Nephron progenitor cell (in vitro differentiated cells): ENCODE measurements around the gene SSH2.

Experiments used
- DNase-seq: peaks from one replicate; pipeline ENCODE4 v3.0.0; 2021
- H3K27ac Mint-ChIP-seq: 2 replicates; pipeline ENCODE4 v1.8.0; 2021; ENCODE audit warnings: mild to moderate bottlenecking, moderate library complexity, mixed read lengths
- H3K27me3 Mint-ChIP-seq: 2 replicates; pipeline ENCODE4 v1.8.0; 2021; ENCODE audit warnings: mild to moderate bottlenecking, low read depth, mixed read lengths; ENCODE audit not compliant: poor library complexity
- H3K36me3 Mint-ChIP-seq: 2 replicates; pipeline ENCODE4 v1.8.0; 2021; ENCODE audit warnings: low read depth, mixed read lengths
- H3K4me1 Mint-ChIP-seq: 2 replicates; pipeline ENCODE4 v1.8.0; 2021; ENCODE audit warnings: mixed read lengths
- H3K4me3 Mint-ChIP-seq: 2 replicates; pipeline ENCODE4 v1.8.0; 2021; ENCODE audit warnings: mild to moderate bottlenecking, moderate library complexity, mixed read lengths
- H3K9me3 Mint-ChIP-seq: 2 replicates; pipeline ENCODE4 v1.8.0; 2021; ENCODE audit warnings: mild to moderate bottlenecking, moderate library complexity, mixed read lengths
- TF ChIP-seq, protein P1 (sequence below): fragments of 200-600 bp; sonication (generic); IDR thresholded peaks from 2 replicates; pipeline ENCODE4 v1.5.0; 2021; ENCODE audit warnings: antibody characterized with exemption

Gene SSH2

DNA sequence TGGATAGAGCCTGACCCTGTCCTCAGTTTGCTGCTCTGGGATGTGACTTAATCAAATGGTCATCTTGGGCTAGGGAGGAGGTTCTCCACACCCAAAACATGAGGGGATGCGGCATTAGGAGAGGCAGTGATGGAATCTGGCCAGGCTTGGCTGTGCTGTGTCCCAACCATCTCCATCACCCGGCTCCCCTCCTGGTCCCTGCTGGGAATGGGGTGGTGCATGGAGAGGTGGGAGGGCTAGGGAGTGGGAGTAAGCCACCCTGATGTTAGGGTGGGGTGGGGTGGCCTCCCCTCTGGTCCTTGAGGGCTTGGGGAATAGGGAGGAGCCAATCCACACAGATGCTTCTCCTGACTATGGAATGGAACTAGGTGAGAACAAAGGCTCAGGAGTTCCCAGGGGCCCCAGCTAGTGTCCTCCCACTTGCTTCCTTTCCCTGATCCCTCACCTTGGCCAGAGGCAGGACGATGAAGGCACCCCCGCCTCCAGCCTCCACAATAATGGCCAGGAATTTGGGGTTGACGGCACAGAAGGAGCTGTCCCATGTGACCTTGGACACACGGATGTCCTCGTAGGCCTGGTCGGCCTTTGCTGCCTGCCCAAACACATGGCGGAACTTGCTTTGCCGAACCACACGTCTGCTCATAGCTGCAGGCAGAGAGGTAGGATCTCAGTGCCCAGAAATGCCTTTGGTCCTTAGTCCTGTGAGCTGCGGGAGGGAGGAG is 309.1 kb downstream of the SSH2 start:
- Mint-ChIP-seq H3K36me3 (no peaks in the 10 kb centered on the region), H3K9me3 (no peaks in the 10 kb centered on the region), H3K27me3 (peaks cover 93% of the 10 kb centered on the region), H3K4me3 (peak overlapping the region; percentile 81), H3K27ac (no peak overlapping the region), H3K4me1 (peaks cover 61% of the 10 kb centered on the region)
- DNase-seq = no peak
- TF ChIP-seq, protein P1, sequence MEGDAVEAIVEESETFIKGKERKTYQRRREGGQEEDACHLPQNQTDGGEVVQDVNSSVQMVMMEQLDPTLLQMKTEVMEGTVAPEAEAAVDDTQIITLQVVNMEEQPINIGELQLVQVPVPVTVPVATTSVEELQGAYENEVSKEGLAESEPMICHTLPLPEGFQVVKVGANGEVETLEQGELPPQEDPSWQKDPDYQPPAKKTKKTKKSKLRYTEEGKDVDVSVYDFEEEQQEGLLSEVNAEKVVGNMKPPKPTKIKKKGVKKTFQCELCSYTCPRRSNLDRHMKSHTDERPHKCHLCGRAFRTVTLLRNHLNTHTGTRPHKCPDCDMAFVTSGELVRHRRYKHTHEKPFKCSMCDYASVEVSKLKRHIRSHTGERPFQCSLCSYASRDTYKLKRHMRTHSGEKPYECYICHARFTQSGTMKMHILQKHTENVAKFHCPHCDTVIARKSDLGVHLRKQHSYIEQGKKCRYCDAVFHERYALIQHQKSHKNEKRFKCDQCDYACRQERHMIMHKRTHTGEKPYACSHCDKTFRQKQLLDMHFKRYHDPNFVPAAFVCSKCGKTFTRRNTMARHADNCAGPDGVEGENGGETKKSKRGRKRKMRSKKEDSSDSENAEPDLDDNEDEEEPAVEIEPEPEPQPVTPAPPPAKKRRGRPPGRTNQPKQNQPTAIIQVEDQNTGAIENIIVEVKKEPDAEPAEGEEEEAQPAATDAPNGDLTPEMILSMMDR = no peak

DNA sequence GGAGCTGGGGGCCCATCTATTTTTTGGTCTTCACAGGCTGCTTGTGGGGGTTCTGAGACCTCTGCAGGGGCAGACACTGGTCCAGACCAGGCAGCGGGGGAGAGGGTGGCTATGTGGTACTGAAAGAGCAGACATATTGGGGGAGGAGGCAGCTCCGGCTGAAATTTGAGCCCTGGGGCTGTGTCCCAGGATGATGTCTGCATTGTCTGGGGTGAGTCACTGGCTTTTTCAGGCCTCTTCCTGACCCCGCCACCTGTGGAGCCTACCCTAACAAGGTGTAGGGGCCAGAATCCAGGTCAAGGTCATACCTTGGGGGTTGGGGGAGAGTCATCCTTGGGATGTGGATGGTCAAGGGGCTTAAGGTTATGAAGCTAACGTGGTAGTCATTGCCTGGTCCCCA is 309.8 kb downstream of the SSH2 start:
- TF ChIP-seq, protein P1 = no peak
- no peaks in the 10 kb centered on the region for H3K36me3 Mint-ChIP-seq
- DNase-seq = no peak
- peaks cover 95% of the 10 kb centered on the region for H3K27me3 Mint-ChIP-seq
- peak overlapping the region; percentile 44 for H3K4me3 Mint-ChIP-seq
- H3K27ac Mint-ChIP-seq = no peak overlapping the region
- peaks cover 67% of the 10 kb centered on the region for H3K4me1 Mint-ChIP-seq
- no peaks in the 10 kb centered on the region for H3K9me3 Mint-ChIP-seq

DNA sequence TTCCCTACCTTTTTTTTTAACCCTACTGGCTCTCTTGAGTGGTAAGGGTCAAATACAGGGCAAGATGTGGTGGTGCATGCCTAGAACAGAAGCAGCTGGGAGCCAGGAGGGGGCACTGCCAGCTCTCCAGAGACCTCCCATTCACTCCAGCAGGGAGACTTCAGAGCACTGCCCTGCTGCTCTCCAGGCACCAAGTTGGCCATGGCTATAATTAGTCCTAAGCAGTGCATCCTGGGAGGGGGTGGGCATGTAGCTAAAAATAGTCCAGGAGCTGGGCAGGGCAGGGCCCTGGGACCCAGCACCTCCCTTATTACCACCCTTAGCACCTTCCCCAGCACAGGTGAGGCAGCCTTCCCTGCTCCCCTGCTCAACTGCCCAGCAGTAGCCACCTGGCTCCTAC is 310.8 kb downstream of the SSH2 start:
- no peak for DNase-seq
- no peak overlapping the region for H3K4me3 Mint-ChIP-seq

DNA sequence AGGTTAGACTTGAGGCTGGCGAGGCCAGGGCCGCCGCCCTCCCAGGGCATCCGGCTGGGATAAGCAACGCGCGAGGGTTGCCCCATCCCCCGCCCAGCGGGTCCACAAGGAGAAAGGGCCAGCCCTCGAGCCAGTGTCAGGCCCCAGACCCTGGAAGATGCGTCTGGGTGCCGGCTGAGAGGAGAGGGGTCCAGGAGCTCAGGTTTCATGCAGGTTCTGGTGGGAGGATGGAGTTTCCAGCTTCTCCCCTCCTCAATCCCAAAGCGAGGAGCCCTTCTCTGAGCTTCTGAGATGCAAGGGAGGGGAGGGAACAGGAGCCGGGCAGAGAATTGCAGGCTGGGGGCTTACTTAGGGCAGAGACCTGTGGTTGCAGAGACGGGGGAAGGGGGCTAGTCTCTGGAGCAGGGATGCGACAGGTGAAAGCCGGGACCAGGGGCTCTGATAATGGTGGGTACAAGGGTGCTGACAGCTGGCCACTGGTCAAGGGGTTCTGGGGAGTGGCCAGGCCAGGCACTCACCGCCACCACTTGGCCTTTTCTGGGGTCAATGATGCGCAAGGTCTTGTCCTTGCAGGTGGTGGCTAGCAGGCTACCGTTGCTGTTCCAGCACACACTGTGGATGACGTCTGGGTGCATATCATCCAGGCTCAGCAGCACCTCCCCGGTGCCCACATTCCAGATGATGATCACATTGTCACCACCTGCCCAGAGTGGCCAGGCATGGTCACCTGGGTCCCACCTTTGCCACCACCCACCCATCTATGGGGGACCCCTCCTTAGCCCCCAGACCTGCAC is 311.6 kb downstream of the SSH2 start:
- Mint-ChIP-seq H3K9me3 (no peaks in the 10 kb centered on the region), H3K27me3 (peaks cover 98% of the 10 kb centered on the region), H3K4me1 (peaks cover 70% of the 10 kb centered on the region), H3K27ac (no peak overlapping the region), H3K36me3 (no peaks in the 10 kb centered on the region), H3K4me3 (no peak overlapping the region)
- DNase-seq = no peak
- TF ChIP-seq, protein P1 = no peak

More for the DNA sequence above, 310.8 kb downstream of the SSH2 start:
- Mint-ChIP-seq H3K36me3 (no peaks in the 10 kb centered on the region), H3K27me3 (peaks cover 98% of the 10 kb centered on the region), H3K9me3 (no peaks in the 10 kb centered on the region), H3K4me1 (peaks cover 70% of the 10 kb centered on the region), H3K27ac (no peak overlapping the region)
- TF ChIP-seq, protein P1 = no peak

DNA sequence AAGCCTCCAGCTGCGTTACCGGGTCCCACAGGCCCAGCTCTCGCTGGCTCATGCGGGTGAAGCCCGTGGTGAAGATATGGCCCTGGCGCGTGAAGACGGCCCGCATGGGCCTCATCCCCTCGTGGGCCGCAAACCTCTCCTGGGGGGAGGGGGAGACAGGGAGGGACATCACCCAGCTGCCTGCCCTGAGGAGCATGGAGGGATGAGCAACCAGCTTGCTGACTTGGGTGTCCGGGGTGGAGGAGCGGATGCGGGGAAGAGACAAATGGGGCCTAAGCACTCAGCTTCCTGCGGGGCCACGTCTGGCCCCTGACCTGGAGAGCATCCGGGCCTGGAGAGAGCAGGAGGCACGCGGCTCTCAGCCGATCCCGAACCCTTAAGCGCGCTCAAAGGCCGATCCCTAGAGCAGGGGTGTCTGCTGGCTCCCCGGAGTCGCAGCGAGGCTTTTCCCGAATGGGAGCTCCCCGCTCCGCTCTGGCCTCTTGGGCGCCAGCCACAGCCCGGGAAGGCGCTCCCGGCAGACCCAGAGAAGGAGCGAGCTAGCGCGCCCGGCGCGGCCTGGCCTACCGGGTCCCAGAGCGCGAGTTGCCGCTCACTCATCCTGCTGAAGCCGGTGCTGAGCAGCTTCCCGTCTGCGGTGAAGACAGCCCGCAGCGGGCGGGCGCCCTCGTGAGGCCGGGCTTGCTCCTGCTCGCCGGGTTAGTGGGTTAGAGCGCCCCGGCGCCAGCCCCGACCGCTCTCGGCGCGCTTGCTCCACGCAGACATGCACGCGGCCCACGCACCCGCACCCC is 312.4 kb downstream of the SSH2 start:
- Mint-ChIP-seq H3K36me3 (no peaks in the 10 kb centered on the region), H3K9me3 (no peaks in the 10 kb centered on the region), H3K4me3 (peak overlapping the region; percentile 65), H3K4me1 (peaks cover 63% of the 10 kb centered on the region), H3K27ac (no peak overlapping the region), H3K27me3 (peaks cover 91% of the 10 kb centered on the region)
- TF ChIP-seq, protein P1 = peak; percentile 53
- peak; percentile 67 for DNase-seq
